8988T (cell line): Measurements from ENCODE around the gene UNC13A.

Experiments used
- DNase-seq: peaks from one replicate; pipeline ENCODE4 v3.0.0; 2011

UNC13A gene

DNA sequence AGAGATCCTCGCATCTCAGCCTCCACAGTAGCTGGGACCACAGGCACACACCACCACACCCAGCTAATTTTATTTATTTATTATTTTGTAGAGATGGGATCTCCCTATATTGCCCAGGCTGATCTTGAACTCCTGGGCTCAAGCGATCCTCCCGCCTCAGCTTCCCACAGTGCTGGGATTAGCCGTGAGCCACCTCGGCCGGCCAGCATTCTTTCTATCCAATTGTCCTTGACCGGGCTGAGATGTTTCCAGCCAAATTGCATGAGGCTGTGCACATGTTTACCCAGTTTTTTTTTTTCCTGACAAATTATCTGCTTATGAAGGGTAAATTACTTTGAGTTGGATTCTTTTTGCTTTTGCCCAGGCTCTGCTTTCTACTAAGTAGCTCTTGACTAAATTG lies 28.2 kb downstream of the UNC13A start:
- no peak for DNase-seq

DNA sequence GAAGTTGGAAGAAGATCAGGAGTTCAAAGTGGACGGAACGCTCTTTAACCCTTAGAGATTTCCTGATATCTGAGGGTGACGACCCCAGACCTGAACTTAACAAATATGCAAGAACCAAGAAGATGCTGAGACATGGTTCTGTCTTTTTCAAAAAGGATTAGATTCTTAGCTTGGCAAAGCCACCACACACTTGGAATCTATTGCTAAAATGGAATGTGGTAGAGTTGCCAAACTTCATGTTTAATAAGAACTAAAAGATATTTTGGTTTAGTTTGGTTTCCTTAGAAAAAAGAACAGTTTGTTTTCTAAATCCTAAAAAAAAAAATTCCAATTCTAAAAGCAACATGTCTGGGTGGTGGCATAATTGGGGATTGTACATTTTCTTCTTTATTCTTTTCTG lies 29.5 kb downstream of the UNC13A start:
- DNase-seq: no peak

DNA sequence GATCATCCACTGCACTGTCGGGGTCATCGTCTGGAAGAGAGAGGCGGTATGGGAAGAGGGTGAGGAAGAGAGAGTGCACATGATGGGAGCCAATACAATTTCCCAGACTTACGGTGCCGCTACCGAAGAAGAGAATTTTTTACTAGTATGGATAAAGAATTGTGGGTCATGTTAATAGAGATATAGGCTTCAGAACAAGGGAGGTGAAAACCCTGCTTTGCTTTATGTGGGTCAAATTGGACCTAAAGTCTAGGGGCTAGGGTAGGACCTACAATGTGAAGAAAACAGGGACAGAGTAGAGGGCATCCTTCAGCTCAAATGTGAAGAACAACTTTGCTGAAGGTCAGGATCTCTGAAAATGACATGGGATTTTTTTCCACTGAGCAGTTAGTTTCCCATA lies 29.9 kb downstream of the UNC13A start:
- no peak for DNase-seq

DNA sequence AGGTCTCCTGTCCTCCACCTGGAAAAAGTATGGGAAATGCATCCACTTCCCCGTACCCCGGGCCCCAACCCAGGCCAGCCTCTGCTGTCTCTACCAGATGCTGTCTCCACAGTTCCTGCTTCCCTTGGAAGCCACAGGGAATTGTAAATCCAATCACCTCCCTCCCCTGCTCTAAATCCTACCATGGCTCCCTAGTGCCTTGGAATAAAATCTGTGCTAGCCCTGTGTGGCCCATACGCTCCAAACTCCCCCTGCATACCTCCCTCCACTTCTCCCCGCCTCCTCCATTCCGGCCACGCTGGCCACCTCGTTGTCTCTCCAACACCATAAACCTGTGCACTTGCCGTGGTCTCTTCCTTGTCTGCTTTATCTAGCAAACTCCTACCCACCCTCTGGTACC lies 31.2 kb downstream of the UNC13A start:
- DNase-seq: no peak

DNA sequence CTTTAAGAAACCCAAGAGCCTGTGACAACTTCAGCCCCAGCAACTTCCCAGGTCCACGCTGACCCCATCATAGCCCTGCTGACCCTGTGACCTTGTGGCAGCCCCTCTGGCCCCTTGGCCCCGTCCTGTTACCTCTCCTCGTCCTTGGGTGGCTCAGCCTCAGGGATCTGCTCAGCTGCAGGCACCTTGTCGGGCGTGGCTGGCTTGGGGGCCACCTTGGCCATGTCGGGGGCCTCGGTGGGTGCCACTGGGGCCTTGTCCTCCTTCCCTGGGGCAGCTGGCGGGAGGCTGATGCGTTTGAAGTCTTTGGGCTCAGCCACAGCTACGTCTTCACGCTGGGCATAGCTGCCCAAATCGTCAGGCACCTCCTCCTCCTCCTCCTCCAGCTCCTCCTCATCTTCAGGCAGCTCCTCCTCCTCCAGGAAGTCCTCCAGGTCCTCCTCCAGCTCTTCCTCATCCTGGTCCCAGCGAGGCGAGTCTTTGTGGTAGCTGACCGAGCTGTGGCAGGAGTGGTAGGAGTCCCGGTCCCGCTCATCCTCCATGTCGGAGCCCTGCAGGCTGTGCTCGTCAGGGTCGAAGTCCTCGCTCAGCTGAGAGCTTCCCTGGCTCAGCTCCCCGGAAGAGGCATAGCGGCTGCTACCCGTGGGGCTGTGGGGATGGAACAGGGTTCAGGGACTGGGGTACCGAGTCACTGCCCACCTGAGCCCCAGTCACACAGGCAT lies 32.2 kb downstream of the UNC13A start:
- no peak for DNase-seq

DNA sequence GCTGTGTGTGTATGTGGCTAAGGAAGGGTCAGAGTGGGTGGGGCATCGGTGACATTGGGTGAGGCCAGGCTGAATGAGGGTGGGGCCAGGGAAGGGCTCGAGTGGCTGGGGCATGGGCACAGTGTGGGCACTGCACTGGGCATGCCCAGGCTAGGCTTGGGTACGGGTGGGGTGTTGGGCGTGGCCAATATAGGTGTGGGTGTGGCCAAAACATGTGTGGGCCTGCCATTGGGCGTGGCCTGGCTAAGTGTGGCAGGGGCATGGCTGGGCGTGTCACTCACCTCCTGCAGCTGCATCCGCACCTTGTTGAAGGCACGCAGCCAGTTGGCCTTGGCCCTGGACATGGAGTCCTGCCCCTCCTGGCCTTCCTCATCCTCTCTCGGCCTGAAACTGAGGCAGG lies 33.2 kb downstream of the UNC13A start:
- peak; percentile 61 for DNase-seq

DNA sequence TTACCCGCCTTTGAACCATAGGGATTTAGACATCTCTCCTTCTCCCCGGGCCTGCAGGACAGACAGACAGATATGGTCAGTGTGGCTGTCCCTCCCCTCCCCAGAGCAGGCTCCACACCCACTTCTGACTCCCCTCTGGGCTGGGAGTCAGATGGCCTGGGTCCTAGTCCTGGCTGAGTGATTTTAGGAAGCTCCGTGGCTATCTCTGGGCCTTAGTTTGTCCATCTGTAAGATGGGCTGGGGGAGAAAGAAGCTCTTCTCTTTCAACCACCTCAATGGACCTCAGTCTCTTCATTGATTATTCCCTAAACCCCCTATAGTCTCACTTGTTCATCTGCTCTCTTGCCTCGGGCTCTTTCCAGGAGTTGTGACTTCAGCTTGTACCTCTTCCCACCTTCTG lies 35.5 kb downstream of the UNC13A start:
- DNase-seq: no peak

DNA sequence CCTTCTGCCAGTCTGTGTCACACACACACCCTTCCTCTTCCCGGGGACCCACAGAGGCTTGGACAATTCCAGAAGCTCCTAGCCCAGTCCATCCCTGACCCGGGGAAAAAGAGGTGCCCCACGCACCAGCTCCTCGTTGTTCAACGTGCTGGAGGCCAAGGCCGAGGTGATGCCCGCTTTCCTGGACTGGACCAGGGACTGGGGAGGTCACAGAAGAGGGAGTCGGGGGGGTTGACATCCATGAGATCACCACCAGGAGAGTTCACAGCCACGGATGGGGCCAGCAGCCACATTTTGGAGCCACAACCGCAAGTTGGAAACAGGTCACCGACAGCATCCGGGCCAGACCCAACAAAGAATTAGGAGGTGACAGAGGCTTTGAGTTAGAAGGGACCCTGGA lies 39.4 kb downstream of the UNC13A start:
- DNase-seq: no peak

DNA sequence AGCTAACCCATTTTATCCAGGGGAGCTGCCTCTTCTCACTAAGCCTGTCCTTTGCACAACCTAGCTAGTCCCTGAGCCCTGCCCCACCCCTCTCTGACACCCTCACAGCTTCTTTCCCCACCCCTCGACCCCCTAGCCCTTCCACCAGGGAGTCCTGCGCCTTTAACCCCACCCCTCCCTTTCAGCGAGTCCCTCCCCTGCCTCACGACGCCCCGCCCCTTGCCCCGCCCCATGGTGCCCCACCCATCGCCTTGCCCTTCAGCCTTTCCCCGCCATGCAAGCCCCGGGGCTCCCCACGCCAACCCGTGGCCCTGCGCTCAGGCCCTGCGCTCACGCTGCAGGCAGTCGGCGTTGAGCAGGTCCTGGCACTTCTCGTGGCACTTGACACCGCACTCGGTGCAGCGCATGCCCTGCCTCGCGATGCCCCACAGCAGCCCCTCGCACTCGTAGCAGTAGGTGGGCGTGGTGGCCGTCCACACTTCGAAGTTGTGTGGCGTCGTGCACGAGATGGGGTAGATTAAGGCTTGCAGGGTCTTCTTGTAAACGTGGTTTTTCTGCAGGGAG lies 40.0 kb downstream of the UNC13A start:
- no peak for DNase-seq

DNA sequence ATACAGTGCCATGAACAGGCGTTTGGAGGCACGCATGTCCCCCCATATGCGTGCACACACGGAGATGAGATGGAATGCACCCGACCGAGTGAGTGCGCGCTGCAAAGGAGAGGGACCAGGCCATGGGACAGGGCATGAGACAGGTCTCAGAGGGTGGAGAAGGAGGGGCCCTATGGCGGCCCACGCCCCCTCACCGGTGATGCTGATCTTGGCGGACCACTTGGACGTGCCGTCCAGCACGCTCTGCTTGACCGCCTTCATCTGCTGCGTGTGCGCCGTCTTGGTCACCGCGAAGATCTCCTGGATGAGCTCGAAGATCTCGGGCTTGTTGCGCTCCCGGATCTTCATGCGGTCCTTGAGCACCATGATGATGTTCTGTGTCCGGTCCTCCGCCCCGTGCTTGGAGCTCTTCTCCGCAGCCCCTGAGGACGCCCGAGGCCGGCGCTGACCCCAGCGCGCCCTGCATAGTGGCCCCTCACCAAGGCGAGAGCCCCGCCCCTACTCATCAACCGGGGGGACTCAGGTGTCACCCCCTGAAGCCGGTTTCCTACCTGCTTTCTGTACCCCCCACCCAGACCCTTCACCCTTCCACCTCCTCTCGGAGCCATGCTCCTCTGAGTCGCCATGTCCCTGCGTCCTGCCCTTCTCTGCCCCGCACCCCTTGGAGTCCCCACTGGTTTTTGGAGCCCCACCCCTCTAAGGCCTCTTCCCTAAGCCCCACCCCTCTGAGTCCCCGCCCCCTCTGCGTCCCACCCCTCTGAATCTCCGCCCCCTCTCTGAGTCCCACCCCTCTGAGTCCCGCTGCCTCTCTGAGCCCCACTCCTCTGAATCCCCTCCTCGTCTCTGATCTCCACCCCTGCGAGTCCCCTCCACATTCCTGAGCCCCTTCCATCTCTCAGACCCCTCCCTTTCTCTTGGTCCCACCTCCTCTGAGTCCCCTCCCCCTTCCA lies 40.8 kb downstream of the UNC13A start:
- no peak for DNase-seq

DNA sequence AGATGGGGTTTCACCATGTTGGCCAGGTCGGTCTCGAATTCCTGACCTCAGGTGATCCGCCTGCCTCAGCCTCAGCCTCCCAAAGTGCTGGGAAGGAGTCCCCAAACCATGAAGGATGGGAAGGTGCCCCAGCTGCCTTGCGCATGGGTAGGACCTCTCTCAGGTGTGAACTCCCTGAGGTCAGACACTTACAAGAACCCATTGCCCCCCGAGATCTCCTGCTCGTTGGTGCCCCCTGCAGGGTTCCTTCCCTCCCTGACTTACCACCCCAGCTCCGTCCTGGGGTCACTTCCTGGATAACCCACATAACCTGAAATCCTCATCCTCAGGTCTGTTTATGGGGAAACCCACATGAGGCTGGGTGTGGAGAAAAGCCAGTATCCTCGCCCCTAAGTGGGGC lies 41.7 kb downstream of the UNC13A start:
- DNase-seq: no peak

DNA sequence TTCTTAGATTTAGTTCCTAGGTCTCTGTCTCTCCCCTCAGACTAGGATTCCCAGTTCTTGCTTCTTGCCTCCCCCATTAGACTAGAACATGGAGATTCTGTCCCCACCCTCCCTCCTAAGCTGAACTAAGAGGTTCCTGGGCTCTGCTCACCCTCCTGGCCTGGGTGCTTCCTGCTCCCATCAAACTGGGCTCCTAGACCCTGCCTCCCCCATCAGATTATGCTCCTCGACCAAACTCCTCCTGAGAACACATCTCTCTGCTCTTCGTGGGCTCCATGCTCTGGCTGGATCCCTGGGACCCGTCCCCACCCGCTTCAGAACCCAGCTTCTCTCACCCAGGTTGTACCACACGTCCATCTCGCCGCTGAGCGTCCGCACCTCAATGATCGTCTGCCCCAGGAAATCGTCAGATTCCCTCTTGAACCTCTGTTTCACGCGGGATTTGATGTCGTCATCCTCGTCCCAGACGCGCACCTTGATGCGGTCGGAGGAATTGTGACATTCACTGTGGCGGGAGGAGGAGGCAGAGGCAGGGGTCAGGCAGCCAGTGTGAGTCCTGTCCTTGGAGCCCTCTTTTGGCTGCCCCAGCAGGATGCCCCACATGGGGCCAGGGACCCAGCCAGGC lies 42.7 kb downstream of the UNC13A start:
- DNase-seq: no peak

DNA sequence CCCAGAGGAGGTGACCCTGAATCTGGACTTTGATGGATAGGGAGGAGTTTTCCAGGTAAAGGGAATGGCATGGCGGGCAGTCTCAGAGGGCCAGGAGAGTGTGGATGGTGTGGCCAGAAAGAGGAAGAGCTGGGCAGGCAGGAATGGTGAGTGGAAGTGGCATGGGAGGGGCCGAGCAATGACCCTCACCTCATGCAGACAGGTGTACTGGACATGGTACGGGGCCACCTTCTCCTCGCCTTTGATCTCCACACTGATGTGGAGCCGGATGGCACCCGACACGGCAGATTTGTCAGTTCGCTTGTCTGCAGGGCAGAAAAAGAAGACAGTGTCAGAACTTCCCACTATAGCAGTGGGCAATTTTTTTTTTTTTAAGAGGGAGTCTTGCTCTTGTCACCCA lies 45.5 kb downstream of the UNC13A start:
- no peak for DNase-seq

DNA sequence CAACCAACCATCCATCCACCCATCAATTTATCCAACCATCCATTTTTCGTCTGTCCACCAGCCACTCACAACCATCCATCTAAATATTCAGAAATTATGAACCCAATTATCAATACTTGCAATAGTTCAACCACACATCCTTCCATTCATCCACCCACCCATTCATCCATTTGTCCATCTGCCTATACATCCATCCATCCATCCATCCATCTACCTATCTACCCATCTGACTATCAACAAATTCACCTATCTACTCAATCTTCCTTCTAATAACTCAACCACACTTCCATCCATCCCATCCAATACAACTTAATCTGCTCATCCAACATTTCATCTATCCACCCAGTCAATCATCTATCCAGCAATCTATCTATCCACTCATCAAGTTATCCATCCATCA lies 46.3 kb downstream of the UNC13A start:
- no peak for DNase-seq

DNA sequence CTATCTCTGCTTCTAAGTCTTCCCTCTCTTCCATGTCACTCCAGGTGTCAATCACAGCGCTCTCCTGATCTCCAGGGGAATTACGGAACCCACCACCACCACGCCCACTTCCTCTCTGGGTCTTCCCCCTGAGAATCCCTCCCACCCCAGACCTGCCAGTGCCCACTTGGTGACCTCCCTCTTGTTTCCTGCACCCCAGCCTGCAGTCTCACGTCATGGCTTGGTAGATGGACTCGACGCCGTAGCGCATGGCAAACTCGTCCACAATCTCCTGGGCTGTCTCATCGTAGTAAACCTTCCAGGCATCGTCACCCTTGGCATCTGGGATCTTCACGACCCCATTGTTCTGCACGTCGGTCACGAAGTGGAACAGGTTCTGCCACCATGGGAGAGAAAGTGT lies 47.0 kb downstream of the UNC13A start:
- no peak for DNase-seq

DNA sequence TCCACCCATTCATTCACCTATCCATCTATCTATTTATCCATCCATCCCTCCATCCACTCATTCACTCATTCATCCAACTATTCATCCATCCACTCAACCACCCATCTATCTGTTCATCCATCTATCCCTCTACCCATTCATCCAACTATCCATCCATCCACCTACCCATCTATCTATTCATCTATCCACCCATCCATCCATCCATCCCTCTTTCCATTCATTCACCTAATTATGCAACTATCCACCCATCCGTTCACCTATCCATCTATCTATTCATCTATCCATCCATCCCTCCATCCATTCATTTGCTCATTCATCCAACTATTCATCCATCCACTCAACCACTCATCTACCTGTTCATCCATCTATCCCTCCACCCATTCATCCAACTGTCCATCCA lies 54.5 kb downstream of the UNC13A start:
- no peak for DNase-seq

DNA sequence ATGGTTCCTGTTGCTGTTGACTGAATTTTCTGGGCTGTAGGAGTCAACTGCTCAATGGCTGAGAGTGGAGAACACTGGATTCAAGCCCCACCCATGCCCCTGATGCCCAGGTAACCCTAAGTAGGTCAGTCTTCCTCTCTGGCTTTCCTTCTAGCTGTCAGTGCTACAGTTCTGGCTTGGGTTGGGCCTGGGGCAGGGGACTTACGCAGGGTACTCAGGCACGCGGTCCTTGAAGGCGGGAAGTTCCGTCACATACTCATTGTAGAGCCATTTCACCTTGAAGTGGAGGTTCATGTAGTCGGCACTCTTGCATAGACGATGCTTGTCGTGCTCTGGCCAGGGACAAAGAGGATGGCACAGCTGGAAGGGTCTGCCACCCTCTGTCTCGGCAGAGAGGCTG lies 55.6 kb downstream of the UNC13A start:
- DNase-seq: no peak

DNA sequence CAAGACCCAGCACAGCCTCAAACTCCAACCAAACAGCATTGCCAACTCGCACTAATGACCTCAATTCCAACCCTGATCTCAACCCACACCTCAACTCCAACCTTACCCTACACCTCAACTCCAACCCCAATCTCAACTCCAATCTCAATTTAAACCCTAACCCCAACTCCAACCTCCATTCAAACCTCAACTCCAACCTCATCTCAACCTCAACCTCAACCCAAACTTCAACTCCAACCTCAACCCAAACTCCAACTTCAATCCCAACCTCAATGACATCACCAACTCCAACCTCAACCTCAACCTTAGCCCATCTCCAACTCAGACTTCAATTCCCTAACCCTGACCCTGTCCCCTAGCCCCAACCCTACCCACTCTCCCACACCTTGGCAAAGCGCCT lies 58.4 kb downstream of the UNC13A start:
- no peak for DNase-seq

DNA sequence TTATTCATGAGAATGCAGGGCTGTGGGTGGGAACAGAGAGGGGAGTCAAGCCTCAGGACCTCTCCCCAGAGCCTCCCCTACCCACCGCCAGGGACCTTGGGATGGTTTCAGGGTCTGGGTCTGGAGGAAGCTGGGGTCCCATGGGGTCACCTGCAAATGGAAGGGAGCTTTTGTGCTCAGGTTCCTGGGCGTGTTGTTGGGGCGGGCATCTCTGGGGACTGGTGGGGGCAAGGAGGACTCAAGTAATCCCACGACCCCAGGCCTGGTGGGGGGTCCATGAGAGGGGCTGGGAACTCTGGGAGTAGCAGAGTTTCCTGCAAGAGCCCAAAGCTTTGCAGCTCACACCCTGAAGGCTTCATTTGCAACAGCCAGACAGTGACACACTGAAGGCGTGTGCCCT lies 60.2 kb downstream of the UNC13A start:
- no peak for DNase-seq

DNA sequence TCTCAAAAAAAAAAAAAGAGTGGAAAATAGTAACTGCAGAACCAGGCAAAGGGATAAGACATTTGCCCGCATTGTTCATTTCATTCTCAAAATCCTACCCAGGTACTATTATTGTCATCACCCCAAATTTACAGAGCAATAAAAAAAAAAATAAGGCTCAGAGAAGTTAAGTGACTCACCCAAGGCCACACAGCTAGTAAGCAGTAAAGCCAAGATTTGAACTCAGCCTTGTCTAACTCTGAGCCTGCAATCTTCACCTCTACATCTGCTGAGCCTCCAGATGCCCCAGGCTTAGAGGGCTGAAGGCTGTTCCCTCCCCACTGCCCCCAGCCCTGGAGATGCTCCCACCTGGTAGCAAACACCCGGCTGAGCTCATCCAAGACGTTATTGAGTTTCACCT lies 61.0 kb downstream of the UNC13A start:
- no peak for DNase-seq

DNA sequence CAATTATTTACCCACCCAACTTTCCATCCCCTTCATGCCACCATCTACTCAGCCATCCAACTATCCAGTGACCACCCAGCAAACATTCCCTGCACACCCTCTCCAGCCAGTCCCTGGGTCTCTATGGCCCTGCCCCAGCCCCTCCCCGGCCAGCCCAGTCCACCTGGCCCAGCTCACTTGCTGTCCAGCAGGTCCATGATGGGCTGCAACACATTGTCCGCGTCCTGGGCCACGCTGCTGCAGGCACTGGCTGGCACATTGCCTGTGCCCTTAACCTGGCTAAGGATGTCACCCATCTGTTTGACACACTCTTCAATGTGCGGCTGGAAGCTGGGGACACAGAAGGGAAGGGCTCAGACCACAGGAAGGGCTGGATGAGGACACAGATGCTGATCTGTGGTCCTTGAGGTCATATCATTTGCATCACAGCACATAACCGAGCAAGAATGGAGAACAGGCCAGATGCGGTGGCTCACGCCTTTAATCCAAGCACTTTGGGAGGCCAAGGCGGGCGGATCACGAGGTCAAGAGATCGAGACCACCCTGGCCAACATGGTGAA lies 61.6 kb downstream of the UNC13A start:
- DNase-seq: no peak

DNA sequence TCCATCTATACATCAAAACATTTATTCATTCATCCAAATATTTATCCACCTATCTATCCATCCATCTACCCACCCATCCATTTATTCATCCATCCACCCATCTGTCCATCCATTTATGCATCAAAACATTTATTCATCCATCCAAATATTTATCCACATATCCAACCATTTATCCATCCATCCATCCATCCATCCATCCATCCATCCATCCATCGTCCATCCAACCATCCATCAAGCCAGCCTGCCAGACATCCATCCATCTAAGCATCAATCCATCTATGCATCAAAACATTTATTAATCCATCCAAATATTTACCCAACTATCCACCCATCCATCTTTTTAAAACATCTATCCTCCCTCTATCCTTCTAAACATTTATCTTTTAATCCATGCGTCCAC lies 62.2 kb downstream of the UNC13A start:
- DNase-seq: no peak

DNA sequence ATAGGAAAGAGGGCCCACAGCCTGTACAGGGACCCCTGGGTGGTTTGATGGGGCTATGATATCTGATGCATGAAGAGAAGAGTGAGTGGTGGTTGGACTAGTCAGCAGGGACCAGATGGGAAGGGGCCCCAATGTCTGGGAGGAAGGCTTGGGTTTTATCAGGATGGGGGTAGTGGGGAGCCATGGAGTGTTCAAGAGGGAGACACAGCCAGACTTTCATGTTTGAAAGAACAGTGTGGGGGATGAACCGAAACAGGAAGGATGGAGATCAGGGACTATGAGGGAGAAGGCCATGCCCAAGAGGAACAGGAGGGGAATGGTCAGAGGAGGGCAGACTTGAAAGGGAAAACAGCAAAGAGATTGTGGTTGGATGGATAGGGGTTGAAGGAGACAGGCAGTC lies 63.1 kb downstream of the UNC13A start:
- no peak for DNase-seq
